Ramos (cell line): ENCODE measurements around the gene TECPR1.

Source experiments
- in situ Hi-C: fragments of 300-500 bp; cut with MboI; formaldehyde crosslinking; loops from one replicate; pipeline ENCODE4 v1.14.3; 2022; ENCODE audit warnings: low sequenced_read_pairs; ENCODE audit not compliant: unreplicated experiment

TECPR1 gene

GRCh38 chr7:98250789-98251188 lies 1.2 kb downstream of the TECPR1 start:
- in situ Hi-C loops: no loop called here

DNA sequence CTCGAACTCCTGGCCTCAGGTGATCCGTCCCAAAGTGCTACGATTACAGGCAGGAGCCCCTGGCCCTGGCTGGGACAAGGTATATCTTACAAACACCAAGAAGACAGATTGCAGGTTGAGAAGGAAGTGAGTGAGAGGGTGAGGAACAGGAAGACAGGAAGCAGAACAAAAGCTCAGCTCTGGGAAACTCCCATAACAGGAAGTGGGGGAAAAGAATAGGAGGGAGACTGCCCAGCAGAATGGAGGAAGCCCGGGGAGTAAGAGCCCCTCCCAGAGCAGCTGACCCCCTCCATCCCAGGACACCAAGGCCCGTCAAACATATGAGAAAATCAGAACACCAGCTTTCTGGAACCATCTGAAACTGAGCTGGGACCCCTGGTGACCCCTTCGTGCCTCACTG lies 2.9 kb downstream of the TECPR1 start:
- in situ Hi-C loops: loop anchor here (5.0 kb wide), 1 partner anchor 137 kb away; no protein-coding TSS in a partner anchor

GRCh38 chr7:98248156-98248555 lies 3.9 kb downstream of the TECPR1 start:
- in situ Hi-C loops: loop anchor here (5.0 kb wide), 1 partner anchor 136 kb away; no protein-coding TSS in a partner anchor

DNA sequence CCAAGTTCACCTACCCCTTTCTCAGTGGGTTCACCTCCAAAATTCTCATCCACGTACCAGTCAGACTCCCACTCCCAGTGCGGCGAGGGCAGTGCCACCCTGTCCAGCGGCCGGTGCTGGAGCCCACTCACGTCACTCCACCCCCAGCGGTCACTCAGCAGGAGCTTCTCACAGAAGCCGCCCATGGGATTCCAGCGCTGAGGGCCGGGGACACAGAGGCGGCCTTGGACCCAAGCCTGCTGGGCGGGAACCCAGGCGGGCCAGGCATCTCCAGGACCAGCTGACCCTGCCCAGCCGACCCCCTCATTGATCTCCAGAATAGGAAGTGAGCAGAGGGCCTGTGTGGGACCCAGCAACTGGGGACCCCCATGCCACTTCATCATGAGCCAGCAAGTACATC lies 7.2 kb downstream of the TECPR1 start:
- in situ Hi-C loops: loop anchor here (5.0 kb wide), 2 partner anchors 133 to 223 kb away; no protein-coding TSS in a partner anchor

DNA sequence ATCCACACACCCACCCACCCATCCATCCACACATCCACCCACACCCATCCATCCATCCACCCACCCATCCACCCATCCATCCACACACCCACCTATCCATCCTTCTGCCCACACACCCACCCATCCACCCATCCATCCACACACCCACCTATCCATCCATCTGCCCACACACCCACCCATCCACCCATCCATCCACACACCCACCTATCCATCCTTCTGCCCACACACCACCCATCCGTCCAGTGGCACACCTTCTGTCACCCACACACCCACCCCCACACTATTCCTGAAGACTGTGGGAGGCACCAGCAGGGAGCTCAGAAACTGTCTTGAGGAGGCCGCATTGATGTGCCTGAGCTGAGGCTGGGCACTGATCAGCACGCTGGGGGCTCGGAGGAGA lies 9.1 kb downstream of the TECPR1 start:
- in situ Hi-C loops: loop anchor here (5.0 kb wide), 1 partner anchor 221 kb away; no protein-coding TSS in a partner anchor

- in situ Hi-C loops: loop anchor here (5.0 kb wide), 1 partner anchor 220 kb away; no protein-coding TSS in a partner anchor
Measured at GRCh38 chr7:98242342-98242741, 9.7 kb downstream of the TECPR1 start.

- in situ Hi-C loops: loop anchor here (5.0 kb wide), 1 partner anchor 219 kb away; no protein-coding TSS in a partner anchor
Measured at GRCh38 chr7:98241674-98242241, 10.3 kb downstream of the TECPR1 start.

- in situ Hi-C loops: loop anchor here (5.0 kb wide), 1 partner anchor 219 kb away; no protein-coding TSS in a partner anchor
Measured at GRCh38 chr7:98240961-98241673, 10.9 kb downstream of the TECPR1 start.

DNA sequence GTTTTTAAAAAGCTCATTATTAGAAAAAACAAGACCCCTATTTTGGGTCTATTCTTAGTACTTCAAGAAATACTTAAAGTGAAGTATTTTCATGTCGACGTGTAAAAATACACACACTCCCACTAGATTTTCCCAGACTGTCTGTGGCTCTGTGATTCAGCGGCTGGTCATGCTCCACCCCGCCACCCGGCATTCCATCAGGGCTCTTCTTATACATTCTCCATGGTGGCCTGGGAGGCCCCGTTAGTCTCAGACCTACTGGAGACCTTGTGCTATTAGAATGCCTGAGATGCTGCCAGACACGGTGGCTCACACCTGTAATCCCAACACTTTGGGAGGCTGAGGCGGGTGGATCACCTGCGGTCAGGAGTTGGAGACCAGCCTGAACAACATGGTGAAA lies 13.1 kb downstream of the TECPR1 start:
- in situ Hi-C loops: no loop called here

DNA sequence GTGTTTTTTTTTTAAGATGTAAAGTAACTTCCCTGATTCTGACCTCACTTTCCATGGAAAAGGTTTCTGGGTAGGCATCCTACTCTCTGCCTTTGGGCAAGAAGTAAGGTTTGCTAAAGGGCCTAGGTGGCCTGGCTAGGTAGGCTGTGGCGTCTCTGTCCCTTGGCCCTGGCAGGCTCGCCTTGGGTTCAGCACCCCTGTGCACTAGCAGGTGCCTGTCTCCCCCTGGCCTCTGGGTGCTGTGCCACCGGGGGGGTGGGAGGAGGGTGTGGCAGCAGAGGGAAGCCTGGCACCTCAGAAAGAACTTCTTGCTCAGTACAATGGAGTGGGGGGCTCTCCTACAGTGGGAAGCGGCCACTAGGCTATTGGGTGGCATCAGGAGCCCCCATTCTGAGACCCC lies 14.0 kb downstream of the TECPR1 start:
- in situ Hi-C loops: no loop called here

DNA sequence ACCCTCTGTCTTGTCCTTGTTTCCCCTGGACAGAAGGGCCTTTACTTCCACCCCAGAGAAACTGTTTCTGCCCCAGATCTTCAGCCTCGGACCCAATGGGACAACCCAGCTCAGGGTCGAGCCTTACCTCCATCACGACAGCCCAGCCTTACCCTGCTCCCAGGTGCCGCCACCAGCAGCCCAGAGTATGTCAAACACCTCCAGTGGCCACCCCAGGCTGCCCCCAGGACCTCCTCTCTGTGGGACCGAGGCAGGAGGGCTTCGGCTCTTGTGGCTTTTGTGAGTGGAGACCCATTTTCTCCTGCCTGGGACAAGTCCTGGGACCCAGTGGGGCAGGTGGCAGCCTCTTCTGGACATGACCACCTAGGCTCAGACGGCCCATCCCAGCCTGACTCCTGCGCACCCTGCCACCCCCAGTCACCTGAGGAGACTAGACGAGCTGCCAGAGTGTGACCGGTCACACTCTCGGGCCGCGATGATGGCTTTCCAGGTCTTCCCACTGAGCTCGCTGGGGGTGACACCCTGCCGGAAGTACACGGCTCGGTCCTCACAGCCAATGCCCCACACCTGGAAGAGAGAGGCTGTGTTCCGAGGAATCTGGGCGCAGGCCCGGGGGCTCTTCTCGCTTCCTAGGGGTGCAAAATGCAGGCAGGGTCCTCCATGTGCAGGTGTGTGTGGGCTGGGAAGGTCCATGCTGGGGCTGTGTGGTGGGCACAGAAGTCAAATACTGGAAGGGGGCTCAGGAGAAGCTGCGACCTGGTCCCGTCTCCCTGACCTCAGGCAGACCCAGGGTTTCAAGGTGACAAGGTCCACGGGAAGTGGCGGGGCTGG lies 15.5 kb downstream of the TECPR1 start:
- in situ Hi-C loops: no loop called here

DNA sequence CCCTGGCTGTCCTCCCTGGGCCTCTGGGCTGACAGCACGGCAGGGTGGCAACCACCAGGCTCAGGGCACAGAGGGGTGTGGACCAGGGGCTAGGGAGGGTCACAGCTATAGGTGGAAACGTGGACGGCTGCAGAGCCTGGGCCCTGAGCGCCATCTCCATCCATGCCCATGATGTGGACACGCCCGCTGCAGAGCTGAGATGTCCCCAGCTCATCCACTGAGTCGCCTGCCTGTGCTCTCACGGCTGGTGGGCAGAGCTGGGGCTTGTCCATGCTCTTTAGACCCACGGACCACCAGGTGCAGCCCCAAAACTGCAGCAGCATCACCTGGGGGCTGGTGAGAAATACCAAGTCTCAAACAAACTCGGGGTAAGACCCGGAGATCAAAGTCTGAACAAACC lies 16.1 kb downstream of the TECPR1 start:
- in situ Hi-C loops: no loop called here

- in situ Hi-C loops: no loop called here
Measured at GRCh38 chr7:98234429-98235147, 17.4 kb downstream of the TECPR1 start.

DNA sequence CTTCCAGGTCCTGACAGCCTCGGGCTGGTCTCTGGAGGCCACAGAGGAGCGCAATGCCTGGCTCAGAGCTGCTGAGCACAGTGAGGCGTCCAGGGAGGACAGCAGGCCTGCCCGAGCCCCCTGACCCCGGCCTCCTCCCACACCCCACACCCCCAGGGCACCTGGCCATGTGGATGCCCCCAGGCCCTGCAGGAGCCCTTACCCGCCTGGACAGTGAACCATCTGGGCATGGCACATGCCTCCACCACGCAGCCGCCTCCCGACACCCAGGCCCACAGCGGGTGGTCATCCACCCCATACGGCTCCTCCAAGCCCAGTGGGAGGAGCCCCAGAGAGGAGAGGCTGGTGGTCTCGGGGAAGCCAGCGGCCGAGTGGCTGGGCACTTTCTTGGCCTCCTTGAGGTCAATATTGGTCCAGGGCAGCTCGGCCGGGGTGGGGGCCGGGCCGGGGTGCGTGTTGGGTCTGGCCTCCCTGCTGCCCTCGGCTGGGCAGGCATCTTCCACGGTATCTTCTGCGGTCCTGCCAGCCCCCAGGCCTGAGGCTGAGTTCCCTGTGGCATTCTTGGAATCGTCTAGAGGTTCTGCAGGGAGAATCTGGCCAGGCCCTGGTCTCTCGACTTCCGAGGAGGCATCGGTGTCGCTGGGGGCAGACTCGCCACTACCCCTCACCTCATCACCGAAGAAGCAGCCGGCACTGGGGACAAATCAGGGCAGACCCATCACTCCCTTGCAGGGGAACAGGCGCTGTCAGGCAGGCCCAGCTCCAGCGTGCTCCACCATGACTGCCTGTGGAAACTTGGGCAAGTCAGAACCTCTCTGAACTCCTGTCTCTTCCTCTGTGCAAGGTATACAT lies 18.6 kb downstream of the TECPR1 start:
- in situ Hi-C loops: no loop called here

GRCh38 chr7:98232799-98233198 lies 19.2 kb downstream of the TECPR1 start:
- in situ Hi-C loops: no loop called here

DNA sequence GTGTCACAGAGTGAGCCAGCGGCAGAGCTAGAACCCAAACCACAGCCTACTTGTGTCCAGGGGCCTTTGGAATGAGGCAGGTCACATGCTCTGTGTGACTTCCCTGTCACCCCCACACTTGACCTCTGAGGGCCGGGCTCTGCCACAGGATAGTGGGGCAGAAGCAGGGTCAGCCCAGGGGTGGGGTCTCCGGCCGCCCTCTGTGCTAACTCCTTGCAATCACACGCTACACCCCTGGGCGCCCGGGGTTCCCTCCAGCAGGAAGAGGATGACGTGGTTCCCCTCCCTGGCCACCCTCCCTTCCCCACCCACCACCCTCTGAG lies 19.8 kb downstream of the TECPR1 start:
- in situ Hi-C loops: no loop called here

- in situ Hi-C loops: no loop called here
Measured at GRCh38 chr7:98231493-98232262, 20.4 kb downstream of the TECPR1 start.

GRCh38 chr7:98230746-98231471 lies 21.1 kb downstream of the TECPR1 start:
- in situ Hi-C loops: no loop called here
